PC-3 (cell line): ENCODE data around the gene FMNL1. TPM values are rescaled to one million over a fixed set of nuclear protein-coding genes. Genes with fewer than 3 reads are reported as not detected.

Source experiments
- ATAC-seq: fragments of 200-7000 bp; cut with Tn5 transposase; 2 replicates; pipeline ENCODE4 v1.9.1; 2020; ENCODE audit warnings: mild to moderate bottlenecking, moderate library complexity
- BruUV-seq: library from RNA; stranded (reverse); fragments of 400-500 nt; replicated peaks from 2 replicates; lab custom pipeline; 2021; lab: Mats Ljungman, UMichigan
- CTCF ChIA-PET: fragments of 300-600 bp; sonication (Branson Sonifier 250); formaldehyde crosslinking; loops from one replicate; lab custom pipeline; 2022; ENCODE audit warnings: antibody characterized with exemption; lab: Charles Lee
- POLR2A ChIA-PET: fragments of 300-600 bp; sonication (Branson Sonifier 250); formaldehyde crosslinking; loops from one replicate; lab custom pipeline; 2022; ENCODE audit warnings: antibody characterized with exemption; ENCODE audit not compliant: unreplicated experiment; lab: Charles Lee
- DNase-seq: peaks from one replicate; pipeline ENCODE4 v3.0.0-alpha.2; 2015
- H2AFZ ChIP-seq: fragments of 300-600 bp; sonication (generic); 2 replicates; pipeline ENCODE4 v1.6.0; 2016; ENCODE audit warnings: antibody characterized with exemption, low read length
- H3F3A ChIP-seq: fragments of 300-600 bp; sonication (generic); one replicate; pipeline ENCODE4 v1.6.0; 2017; ENCODE audit warnings: antibody characterized with exemption, low read length, control low read depth, mild to moderate bottlenecking; ENCODE audit not compliant: unreplicated experiment
- H3K27ac ChIP-seq: fragments of 300-600 bp; sonication (generic); 2 replicates; pipeline ENCODE4 v1.5.1; 2016; ENCODE audit warnings: mild to moderate bottlenecking, low read length
- H3K27me3 ChIP-seq: fragments of 300-600 bp; sonication (generic); 2 replicates; pipeline ENCODE4 v1.6.1; 2016; ENCODE audit warnings: low read length, mixed read lengths
- H3K36me3 ChIP-seq: fragments of 300-600 bp; sonication (generic); 2 replicates; pipeline ENCODE4 v1.6.1; 2016; ENCODE audit warnings: low read depth, mixed run types, low read length, mixed read lengths
- H3K4me1 ChIP-seq: fragments of 300-600 bp; sonication (generic); 2 replicates; pipeline ENCODE4 v1.5.1; 2016; ENCODE audit warnings: low read length; ENCODE audit not compliant: insufficient read depth
- H3K4me2 ChIP-seq: fragments of 300-600 bp; sonication (generic); 2 replicates; pipeline ENCODE4 v1.6.0; 2016; ENCODE audit warnings: low read length
- H3K4me3 ChIP-seq: fragments of 300-600 bp; sonication (generic); 2 replicates; pipeline ENCODE4 v1.5.1; 2016; ENCODE audit warnings: mild to moderate bottlenecking, low read length, mixed read lengths
- H3K79me2 ChIP-seq: fragments of 300-600 bp; sonication (generic); 2 replicates; pipeline ENCODE4 v1.6.1; 2017; ENCODE audit warnings: low read length, mixed read lengths
- H3K9ac ChIP-seq: fragments of 300-600 bp; sonication (generic); 2 replicates; pipeline ENCODE4 v1.6.0; 2016; ENCODE audit warnings: mild to moderate bottlenecking, low read length
- H3K9me2 ChIP-seq: fragments of 300-600 bp; sonication (generic); replicated peaks from 2 replicates; pipeline ENCODE4 v1.6.1; 2016; ENCODE audit warnings: mixed run types, low read length, mixed read lengths
- H3K9me3 ChIP-seq: fragments of 300-600 bp; sonication (generic); 2 replicates; pipeline ENCODE4 v1.6.1; 2016; ENCODE audit warnings: low read length, mixed read lengths
- H4K20me1 ChIP-seq: fragments of 300-600 bp; sonication (generic); 2 replicates; pipeline ENCODE4 v1.6.1; 2016; ENCODE audit warnings: low read length, mixed read lengths
- CTCF ChIP-seq: fragments of 300-600 bp; sonication (generic); conservative IDR thresholded peaks from 2 replicates; pipeline ENCODE4 v1.5.1; 2017; ENCODE audit warnings: antibody characterized with exemption, low read depth, mild to moderate bottlenecking, low read length
- EZH2 ChIP-seq: fragments of 300-600 bp; sonication (generic); IDR thresholded peaks from one replicate; pipeline ENCODE4 v1.6.1; 2017; ENCODE audit warnings: antibody characterized with exemption, mild to moderate bottlenecking, low read length; ENCODE audit not compliant: unreplicated experiment
- EZH2phosphoT487 ChIP-seq: fragments of 300-600 bp; sonication (generic); IDR thresholded peaks from 2 replicates; pipeline ENCODE4 v1.6.1; 2018; ENCODE audit warnings: mild to moderate bottlenecking, antibody characterized with exemption, low read length, borderline replicate concordance
- intact Hi-C: fragments of 100-400 bp; cut with micrococcal nuclease; formaldehyde crosslinking; loops from 2 replicates; pipeline ENCODE4 v1.9.0; 2023
- total RNA-seq: library from RNA; depleted of rRNA; stranded (reverse); fragments of >200 nt; gene quantifications from 2 replicates; pipeline ENCODE4 v1.2.3, GENCODE V29; 2014

Gene FMNL1
- total RNA-seq, 1 experiment from 2014 or later, result 8.2 TPM

GRCh38 chr17:45269912-45270311, 48.2 kb downstream of the FMNL1 start:
- Histone ChIP-seq H3K9me3 (no peaks in the 10 kb centered on the region), H4K20me1 (no peaks in the 10 kb centered on the region), H3K4me3 (no peak overlapping the region), H3K4me1 (peaks cover 8% of the 10 kb centered on the region), H3K27ac (no peak overlapping the region), H3K9me2 (no peaks in the 10 kb centered on the region), H3K9ac (no peak overlapping the region), H3F3A (no peaks in the 10 kb centered on the region), H3K79me2 (no peaks in the 10 kb centered on the region), H3K36me3 (peaks cover 82% of the 10 kb centered on the region), H3K4me2 (no peak overlapping the region), H2AFZ (no peak overlapping the region), H3K27me3 (no peaks in the 10 kb centered on the region)
- DNase-seq, result no peak
- POLR2A ChIA-PET, result no interaction called here
- no peak for ATAC-seq
- intact Hi-C loops, result no loop called here
- TF ChIP-seq CTCF, result no peak
- no peak for TF ChIP-seq EZH2
- TF ChIP-seq EZH2phosphoT487, result no peak
- no TSS peak for BruUV-seq
- CTCF ChIA-PET, result no interaction called here

- intact Hi-C loops, result no loop called here
- Histone ChIP-seq H3K4me3 (no peak overlapping the region), H3K4me2 (no peak overlapping the region), H3K27me3 (no peaks in the 10 kb centered on the region), H3K9me3 (no peaks in the 10 kb centered on the region), H3K27ac (no peak overlapping the region), H3F3A (no peaks in the 10 kb centered on the region), H3K79me2 (no peaks in the 10 kb centered on the region), H3K36me3 (peaks cover 77% of the 10 kb centered on the region), H3K9me2 (no peaks in the 10 kb centered on the region), H3K9ac (no peak overlapping the region), H3K4me1 (peaks cover 6% of the 10 kb centered on the region), H4K20me1 (no peaks in the 10 kb centered on the region), H2AFZ (no peak overlapping the region)
- peak; percentile 39; the same call in 1 of the 2 replicates for ATAC-seq
- ChIA-PET CTCF (no interaction called here), POLR2A (no interaction called here)
- TF ChIP-seq EZH2 (no peak), CTCF (peak; percentile 91), EZH2phosphoT487 (no peak)
- peak; percentile 31 for DNase-seq
- no TSS peak for BruUV-seq
These were observed 49.2 kb downstream of the FMNL1 start for GRCh38 chr17:45270828-45271418.

- Histone ChIP-seq H3K4me1 (no peaks in the 10 kb centered on the region), H4K20me1 (no peaks in the 10 kb centered on the region), H3K27ac (no peak overlapping the region), H3K4me2 (no peak overlapping the region), H3K9me2 (no peaks in the 10 kb centered on the region), H3K79me2 (no peaks in the 10 kb centered on the region), H3K36me3 (peaks cover 70% of the 10 kb centered on the region), H3K9ac (no peak overlapping the region), H3K4me3 (no peak overlapping the region), H3F3A (no peaks in the 10 kb centered on the region), H3K27me3 (no peaks in the 10 kb centered on the region), H2AFZ (no peak overlapping the region), H3K9me3 (no peaks in the 10 kb centered on the region)
- ATAC-seq (no peak), DNase-seq (no peak)
- BruUV-seq, result no TSS peak
- ChIA-PET POLR2A (no interaction called here), CTCF (no interaction called here)
- TF ChIP-seq EZH2, result no peak
- TF ChIP-seq EZH2phosphoT487, result no peak
- TF ChIP-seq CTCF, result no peak
- intact Hi-C loops, result no loop called here
These were observed 49.9 kb downstream of the FMNL1 start for GRCh38 chr17:45271603-45272002.
